Progenitor cell of endocrine pancreas (in vitro differentiated cells): ENCODE results near the gene INTS14. TPM values are rescaled to one million over a fixed set of nuclear protein-coding genes. Genes with fewer than 3 reads are reported as not detected.

Source experiments
- DNase-seq: peaks from one replicate; pipeline ENCODE4 v3.0.0; 2021; ENCODE audit warnings: low spot score; ENCODE audit not compliant: unreplicated experiment
- H3K27ac Mint-ChIP-seq: 2 replicates; pipeline ENCODE4 v1.8.0; 2021; ENCODE audit warnings: mild to moderate bottlenecking, moderate library complexity, mixed read lengths
- H3K27me3 Mint-ChIP-seq: 2 replicates; pipeline ENCODE4 v1.8.0; 2021; ENCODE audit warnings: mixed read lengths
- H3K36me3 Mint-ChIP-seq: 2 replicates; pipeline ENCODE4 v1.8.0; 2022; ENCODE audit warnings: mixed read lengths; ENCODE audit not compliant: insufficient read depth
- H3K4me1 Mint-ChIP-seq: 2 replicates; pipeline ENCODE4 v1.8.0; 2021; ENCODE audit warnings: low read depth, mixed read lengths
- H3K4me3 Mint-ChIP-seq: 2 replicates; pipeline ENCODE4 v1.8.0; 2021; ENCODE audit warnings: low read depth, mild to moderate bottlenecking, moderate library complexity, mixed read lengths
- H3K9me3 Mint-ChIP-seq: 2 replicates; pipeline ENCODE4 v1.8.0; 2021; ENCODE audit warnings: low read depth, mixed read lengths
- CTCF ChIP-seq: fragments of 200-600 bp; sonication (generic); IDR thresholded peaks from one replicate; pipeline ENCODE4 v1.5.0; 2021; ENCODE audit warnings: antibody characterized with exemption, mild to moderate bottlenecking; ENCODE audit not compliant: unreplicated experiment
- total RNA-seq: library from RNA; stranded (reverse); gene quantifications from 2 replicates; pipeline ENCODE4 v1.2.1, GENCODE V29; 2021

INTS14 gene
- total RNA-seq, 1 donor from 2014 or later, result 65.7 TPM

- Mint-ChIP-seq H3K4me3 (no peak overlapping the region), H3K9me3 (no peaks in the 10 kb centered on the region), H3K4me1 (no peaks in the 10 kb centered on the region), H3K27ac (no peak overlapping the region), H3K36me3 (no peaks in the 10 kb centered on the region), H3K27me3 (no peaks in the 10 kb centered on the region)
- DNase-seq, result no peak
- no peak for TF ChIP-seq CTCF
Measured at GRCh38 chr15:65645392-65645791, 34.5 kb upstream of the INTS14 start.

GRCh38 chr15:65644282-65644681 is 33.4 kb upstream of the INTS14 start:
- H3K4me1 Mint-ChIP-seq, result no peaks in the 10 kb centered on the region
- no peaks in the 10 kb centered on the region for H3K9me3 Mint-ChIP-seq
- no peak overlapping the region for H3K4me3 Mint-ChIP-seq
- no peaks in the 10 kb centered on the region for H3K36me3 Mint-ChIP-seq
- H3K27me3 Mint-ChIP-seq, result no peaks in the 10 kb centered on the region
- DNase-seq, result no peak
- H3K27ac Mint-ChIP-seq, result no peak overlapping the region
- TF ChIP-seq CTCF, result no peak

GRCh38 chr15:65642594-65642993 is 31.7 kb upstream of the INTS14 start:
- Mint-ChIP-seq H3K27ac (no peak overlapping the region), H3K9me3 (no peaks in the 10 kb centered on the region), H3K36me3 (no peaks in the 10 kb centered on the region), H3K4me1 (no peaks in the 10 kb centered on the region), H3K4me3 (no peak overlapping the region), H3K27me3 (no peaks in the 10 kb centered on the region)
- TF ChIP-seq CTCF, result no peak
- no peak for DNase-seq

GRCh38 chr15:65641768-65642475 is 31.0 kb upstream of the INTS14 start:
- H3K9me3 Mint-ChIP-seq, result no peaks in the 10 kb centered on the region
- H3K36me3 Mint-ChIP-seq, result no peaks in the 10 kb centered on the region
- no peak for TF ChIP-seq CTCF
- H3K4me1 Mint-ChIP-seq, result no peaks in the 10 kb centered on the region
- DNase-seq, result no peak
- H3K27me3 Mint-ChIP-seq, result no peaks in the 10 kb centered on the region
- H3K4me3 Mint-ChIP-seq, result no peak overlapping the region
- no peak overlapping the region for H3K27ac Mint-ChIP-seq

- no peaks in the 10 kb centered on the region for H3K4me1 Mint-ChIP-seq
- no peak for DNase-seq
Measured at GRCh38 chr15:65639509-65639908, 28.6 kb upstream of the INTS14 start.

More at GRCh38 chr15:65639509-65639908, 28.6 kb upstream of the INTS14 start:
- no peak overlapping the region for H3K4me3 Mint-ChIP-seq
- H3K27ac Mint-ChIP-seq, result no peak overlapping the region
- no peaks in the 10 kb centered on the region for H3K9me3 Mint-ChIP-seq
- TF ChIP-seq CTCF, result no peak
- H3K27me3 Mint-ChIP-seq, result no peaks in the 10 kb centered on the region
- H3K36me3 Mint-ChIP-seq, result no peaks in the 10 kb centered on the region
